ENCODE results near the gene DOCK2. TPM values are rescaled to one million over a fixed set of nuclear protein-coding genes. Genes with fewer than 3 reads are reported as not detected.
A peak's percentile ranks its signal among the peaks of the same experiment; 100 is the strongest.
"Not testable (repeated sequence)": the region's sequence is repeated elsewhere in the genome, so short reads cannot be mapped to it uniquely, and the experiment has no call there.

Gene DOCK2
- total and polyA plus RNA-seq, 2 donors (not counting 1 experiment from before 2014, with no cell fraction given) = 112 to 330 TPM

GRCh38 chr5:169656125-169656901 lies 19.2 kb downstream of the DOCK2 start:
- Mint-ChIP-seq H3K4me3 (peak overlapping the region; percentile 49), H3K4me1 (peaks cover 62% of the 10 kb centered on the region), H3K27me3 (no peaks in the 10 kb centered on the region), H3K27ac (peak overlapping the region; percentile 56), H3K9me3 (ENCODE audit: insufficient read depth) (no peaks in the 10 kb centered on the region)
- Histone ChIP-seq H3K27ac (ENCODE audit: low read length in 2 of 2) (peak overlapping the region in 1 of 2 donors; percentile 18), H3K4me1 (ENCODE audit: control insufficient read depth in 2 of 2, insufficient read depth in 2 of 2, low read length in 2 of 2) (peaks cover 4 to 34% of the 10 kb centered on the region in 2 donors), H3K79me2 (ENCODE audit: control insufficient read depth, insufficient read depth, low read length) (peaks cover 94% of the 10 kb centered on the region), H3K4me2 (replicated peaks; ENCODE audit: low read depth, low read length, poor library complexity, severe bottlenecking) (no peak overlapping the region), H4K20me1 (ENCODE audit: control insufficient read depth, insufficient read depth, low read length, poor library complexity, severe bottlenecking) (peaks cover 80% of the 10 kb centered on the region), H3K4me3 (ENCODE audit: control extremely low read depth in 1 of 5, extremely low read depth in 1 of 5, insufficient read depth in 1 of 5, low read depth in 2 of 5, low read length in 4 of 5) (no peak overlapping the region), H3K9ac (ENCODE audit: low read length) (no peak overlapping the region), H3K9me3 (ENCODE audit: control extremely low read depth in 1 of 3, control insufficient read depth in 2 of 3, insufficient read depth in 1 of 3, low read length in 2 of 3) (no peaks in the 10 kb centered on the region), H3K36me3 (replicated peaks in 1 of 2; ENCODE audit: control extremely low read depth in 1 of 2, control insufficient read depth in 1 of 2, extremely low read depth in 1 of 2, insufficient read depth in 2 of 2, low read length in 1 of 2) (peaks cover under 1 to 56% of the 10 kb centered on the region in 2 experiments), H2AFZ (ENCODE audit: insufficient read depth, low read depth, low read length, poor library complexity, severe bottlenecking) (no peak overlapping the region), H3K27me3 (replicated peaks in 1 of 4; ENCODE audit: control extremely low read depth in 1 of 4, control insufficient read depth in 3 of 4, insufficient read depth in 4 of 4, low read length in 3 of 4) (no peaks in the 10 kb centered on the region)
- DNase-seq = no peak
- intact Hi-C loops (cut with micrococcal nuclease) = no loop called here
- TF ChIP-seq EZH2 (IDR thresholded peaks at IDR 0.05; ENCODE audit: borderline replicate concordance, insufficient read depth, low read depth, low read length, poor library complexity, severe bottlenecking) (no peak), CTCF (IDR thresholded peaks at IDR 0.05) (no peak)
- WGBS (ENCODE audit: insufficient coverage) = 72% methylated on average over 14 of the region's 15 CpGs
- ATAC-seq (ENCODE audit: low read depth) = peak; percentile 36
- ChIA-PET CTCF (interaction anchor here (0.8 kb wide), 1 partner anchor 75 kb away, joined by 3 read pairs; no protein-coding TSS in a partner anchor), POLR2A (interaction anchor here (1.3 kb wide), 1 partner anchor 19 kb away, joined by 3 read pairs; the partner anchor contains the start of gene DOCK2)

GRCh38 chr5:169657127-169657526 lies 20.1 kb downstream of the DOCK2 start:
- no peak overlapping the region for H2AFZ ChIP-seq (ENCODE audit: insufficient read depth, low read depth, low read length, poor library complexity, severe bottlenecking)
- H3K4me2 ChIP-seq (replicated peaks; ENCODE audit: low read depth, low read length, poor library complexity, severe bottlenecking) = no peak overlapping the region
- peaks cover 4 to 63% of the 10 kb centered on the region in 2 experiments for H3K36me3 ChIP-seq (replicated peaks in 1 of 2; ENCODE audit: control extremely low read depth in 1 of 2, control insufficient read depth in 1 of 2, extremely low read depth in 1 of 2, insufficient read depth in 2 of 2, low read length in 1 of 2)
- DNase-seq (no peak), ATAC-seq (ENCODE audit: low read depth) (no peak)
- H3K27me3 ChIP-seq (replicated peaks in 1 of 4; ENCODE audit: control extremely low read depth in 1 of 4, control insufficient read depth in 3 of 4, insufficient read depth in 4 of 4, low read length in 3 of 4) = no peaks in the 10 kb centered on the region
- no peak for TF ChIP-seq EZH2 (IDR thresholded peaks at IDR 0.05; ENCODE audit: borderline replicate concordance, insufficient read depth, low read depth, low read length, poor library complexity, severe bottlenecking)
- no CpG with 5 or more reads among the region's 1 CpG for WGBS (ENCODE audit: insufficient coverage)
- H3K9me3 ChIP-seq (ENCODE audit: control extremely low read depth in 1 of 3, control insufficient read depth in 2 of 3, insufficient read depth in 1 of 3, low read length in 2 of 3) = peaks cover 0 to 8% (median 2%) of the 10 kb centered on the region in 3 donors
- no peak overlapping the region for H3K4me3 ChIP-seq (ENCODE audit: control extremely low read depth in 1 of 5, extremely low read depth in 1 of 5, insufficient read depth in 1 of 5, low read depth in 2 of 5, low read length in 4 of 5)
- peak overlapping the region; percentile 10 for H3K4me3 Mint-ChIP-seq
- H4K20me1 ChIP-seq (ENCODE audit: control insufficient read depth, insufficient read depth, low read length, poor library complexity, severe bottlenecking) = peaks cover 77% of the 10 kb centered on the region
- CTCF ChIA-PET = interaction anchor here (0.8 kb wide), 1 partner anchor 76 kb away, joined by 3 read pairs; no protein-coding TSS in a partner anchor
- intact Hi-C loops (cut with micrococcal nuclease) = no loop called here
- H3K79me2 ChIP-seq (ENCODE audit: control insufficient read depth, insufficient read depth, low read length) = peaks cover 94% of the 10 kb centered on the region
- H3K27ac Mint-ChIP-seq = peak overlapping the region; percentile 59
- peaks cover 0 to 26% of the 10 kb centered on the region in 2 donors for H3K4me1 ChIP-seq (ENCODE audit: control insufficient read depth in 2 of 2, insufficient read depth in 2 of 2, low read length in 2 of 2)
- peaks cover 54% of the 10 kb centered on the region for H3K4me1 Mint-ChIP-seq
- POLR2A ChIA-PET = interaction anchor here (1.3 kb wide), 1 partner anchor 20 kb away, joined by 3 read pairs; the partner anchor contains the start of gene DOCK2
- no peaks in the 10 kb centered on the region for H3K27me3 Mint-ChIP-seq
- no peaks in the 10 kb centered on the region for H3K9me3 Mint-ChIP-seq (ENCODE audit: insufficient read depth)
- H3K9ac ChIP-seq (ENCODE audit: low read length) = no peak overlapping the region
- no peak overlapping the region for H3K27ac ChIP-seq (ENCODE audit: low read length in 2 of 2)

GRCh38 chr5:169662451-169662850 lies 25.4 kb downstream of the DOCK2 start:
- H3K4me3 ChIP-seq (ENCODE audit: control extremely low read depth in 1 of 5, extremely low read depth in 1 of 5, insufficient read depth in 1 of 5, low read depth in 2 of 5, low read length in 4 of 5); intact Hi-C loops (cut with micrococcal nuclease); DNase-seq; H2AFZ ChIP-seq (ENCODE audit: insufficient read depth, low read depth, low read length, poor library complexity, severe bottlenecking); H3K9me3 ChIP-seq (ENCODE audit: control extremely low read depth in 1 of 3, control insufficient read depth in 2 of 3, insufficient read depth in 1 of 3, low read length in 2 of 3); H3K4me1 ChIP-seq (ENCODE audit: control insufficient read depth in 2 of 2, insufficient read depth in 2 of 2, low read length in 2 of 2); H3K27ac Mint-ChIP-seq; CTCF ChIA-PET; H3K27ac ChIP-seq (ENCODE audit: low read length in 2 of 2); H3K27me3 ChIP-seq (replicated peaks in 1 of 4; ENCODE audit: control extremely low read depth in 1 of 4, control insufficient read depth in 3 of 4, insufficient read depth in 4 of 4, low read length in 3 of 4); H3K9ac ChIP-seq (ENCODE audit: low read length); POLR2A ChIA-PET; H3K4me2 ChIP-seq (replicated peaks; ENCODE audit: low read depth, low read length, poor library complexity, severe bottlenecking); H3K9me3 Mint-ChIP-seq (ENCODE audit: insufficient read depth); H3K27me3 Mint-ChIP-seq; ATAC-seq (ENCODE audit: low read depth); H3K4me3 Mint-ChIP-seq: not testable (repeated sequence)
- H3K4me1 Mint-ChIP-seq = peaks cover 28% of the 10 kb centered on the region
- H3K36me3 ChIP-seq (replicated peaks in 1 of 2; ENCODE audit: control extremely low read depth in 1 of 2, control insufficient read depth in 1 of 2, extremely low read depth in 1 of 2, insufficient read depth in 2 of 2, low read length in 1 of 2) = peaks cover 4 to 42% of the 10 kb centered on the region in 2 experiments
- peaks cover 85% of the 10 kb centered on the region for H3K79me2 ChIP-seq (ENCODE audit: control insufficient read depth, insufficient read depth, low read length)
- H4K20me1 ChIP-seq (ENCODE audit: control insufficient read depth, insufficient read depth, low read length, poor library complexity, severe bottlenecking) = peaks cover 77% of the 10 kb centered on the region
- no CpG with 5 or more reads among the region's 3 CpGs for WGBS (ENCODE audit: insufficient coverage)
